NT2/D1 (cell line): ENCODE results near the gene FAM151B.

Source experiments
- SUZ12 ChIP-seq: IDR thresholded peaks from 2 replicates; pipeline ENCODE4 v1.6.1; 2011; ENCODE audit not compliant: insufficient read length, insufficient read depth; ENCODE audit errors: extremely low read depth
- YY1 ChIP-seq: IDR thresholded peaks from 2 replicates; pipeline ENCODE4 v1.6.1; 2011; ENCODE audit not compliant: insufficient read length, insufficient read depth
- ZNF274 ChIP-seq: IDR thresholded peaks from 2 replicates; pipeline ENCODE4 v1.6.1; 2011; ENCODE audit warnings: mild to moderate bottlenecking, low read depth, low read length

DNA sequence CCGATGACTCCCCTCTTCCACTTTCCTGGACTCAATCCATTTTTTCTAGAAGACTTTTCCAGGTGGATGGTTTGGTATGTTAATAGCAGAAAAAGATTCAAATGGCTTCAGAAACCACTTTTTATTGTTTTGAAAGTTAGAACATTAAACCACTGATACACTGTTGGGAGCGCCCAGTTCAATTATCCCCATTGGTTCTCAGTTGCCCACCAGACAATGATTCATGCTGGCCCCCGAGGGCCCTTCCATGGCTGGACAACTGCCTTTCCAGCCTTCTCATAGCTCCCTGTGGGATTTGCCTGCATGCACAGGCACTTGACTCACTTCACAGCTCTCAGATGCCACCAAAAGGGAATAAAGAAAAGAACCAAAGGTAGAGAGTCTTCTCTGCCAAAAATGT, 103.5 kb downstream of the FAM151B start:
- TF ChIP-seq YY1 (no peak), ZNF274 (no peak), SUZ12 (no peak)
